HL-60/S4 treated with phorbol 12-myristate 13-acetate at 8.2 ng/mL for 4 days and 3 days (cell line): ENCODE measurements around the gene IGLL5.
"Not testable (repeated sequence)": the region's sequence is repeated elsewhere in the genome, so short reads cannot be mapped to it uniquely, and the experiment has no call there.

Source experiments
- in situ Hi-C: fragments of 300-500 bp; cut with MboI; formaldehyde crosslinking; loops from 2 replicates; pipeline ENCODE4 v1.15.0; 2022; ENCODE audit warnings: low sequenced_read_pairs

Gene IGLL5

DNA sequence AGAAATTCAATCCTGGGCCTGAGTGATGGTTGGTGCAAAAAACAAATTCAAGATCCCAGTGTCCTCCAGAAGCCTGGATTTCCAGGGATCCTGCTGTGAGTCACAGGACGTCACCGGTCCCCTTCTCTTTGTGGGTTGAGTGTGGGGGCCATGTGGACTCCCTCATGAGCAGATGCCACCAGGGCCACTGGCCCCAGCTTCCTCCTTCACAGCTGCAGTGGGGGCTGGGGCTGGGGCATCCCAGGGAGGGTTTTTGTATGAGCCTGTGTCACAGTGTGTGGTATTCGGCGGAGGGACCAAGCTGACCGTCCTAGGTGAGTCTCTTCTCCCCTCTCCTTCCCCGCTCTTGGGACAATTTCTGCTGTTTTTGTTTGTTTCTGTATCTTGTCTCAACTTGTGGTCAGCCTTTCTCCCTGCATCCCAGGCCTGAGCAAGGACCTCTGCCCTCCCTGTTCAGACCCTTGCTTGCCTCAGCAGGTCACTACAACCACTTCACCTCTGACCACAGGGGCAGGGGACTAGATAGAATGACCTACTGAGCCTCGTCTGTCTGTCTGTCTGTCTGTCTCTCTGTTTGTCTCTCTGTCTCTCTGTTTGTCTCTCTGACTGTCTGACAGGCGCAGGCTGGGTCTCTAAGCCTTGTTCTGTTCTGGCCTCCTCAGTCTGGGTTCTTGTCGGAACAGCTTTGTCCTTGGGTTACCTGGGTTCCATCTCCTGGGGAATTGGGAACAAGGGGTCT is 11.9 kb downstream of the IGLL5 start:
- in situ Hi-C loops, result not testable (repeated sequence)

DNA sequence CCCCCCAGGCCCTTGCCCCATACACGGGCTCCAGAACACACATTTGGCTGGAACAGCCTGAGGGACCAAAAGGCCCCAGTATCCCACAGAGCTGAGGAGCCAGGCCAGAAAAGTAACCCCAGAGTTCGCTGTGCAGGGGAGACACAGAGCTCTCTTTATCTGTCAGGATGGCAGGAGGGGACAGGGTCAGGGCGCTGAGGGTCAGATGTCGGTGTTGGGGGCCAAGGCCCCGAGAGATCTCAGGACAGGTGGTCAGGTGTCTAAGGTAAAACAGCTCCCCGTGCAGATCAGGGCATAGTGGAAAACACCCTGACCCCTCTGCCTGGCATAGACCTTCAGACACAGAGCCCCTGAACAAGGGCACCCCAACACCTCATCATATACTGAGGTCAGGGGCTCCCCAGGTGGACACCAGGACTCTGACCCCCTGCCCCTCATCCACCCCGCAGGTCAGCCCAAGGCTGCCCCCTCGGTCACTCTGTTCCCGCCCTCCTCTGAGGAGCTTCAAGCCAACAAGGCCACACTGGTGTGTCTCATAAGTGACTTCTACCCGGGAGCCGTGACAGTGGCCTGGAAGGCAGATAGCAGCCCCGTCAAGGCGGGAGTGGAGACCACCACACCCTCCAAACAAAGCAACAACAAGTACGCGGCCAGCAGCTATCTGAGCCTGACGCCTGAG is 13.1 kb downstream of the IGLL5 start:
- in situ Hi-C loops, result not testable (repeated sequence)

DNA sequence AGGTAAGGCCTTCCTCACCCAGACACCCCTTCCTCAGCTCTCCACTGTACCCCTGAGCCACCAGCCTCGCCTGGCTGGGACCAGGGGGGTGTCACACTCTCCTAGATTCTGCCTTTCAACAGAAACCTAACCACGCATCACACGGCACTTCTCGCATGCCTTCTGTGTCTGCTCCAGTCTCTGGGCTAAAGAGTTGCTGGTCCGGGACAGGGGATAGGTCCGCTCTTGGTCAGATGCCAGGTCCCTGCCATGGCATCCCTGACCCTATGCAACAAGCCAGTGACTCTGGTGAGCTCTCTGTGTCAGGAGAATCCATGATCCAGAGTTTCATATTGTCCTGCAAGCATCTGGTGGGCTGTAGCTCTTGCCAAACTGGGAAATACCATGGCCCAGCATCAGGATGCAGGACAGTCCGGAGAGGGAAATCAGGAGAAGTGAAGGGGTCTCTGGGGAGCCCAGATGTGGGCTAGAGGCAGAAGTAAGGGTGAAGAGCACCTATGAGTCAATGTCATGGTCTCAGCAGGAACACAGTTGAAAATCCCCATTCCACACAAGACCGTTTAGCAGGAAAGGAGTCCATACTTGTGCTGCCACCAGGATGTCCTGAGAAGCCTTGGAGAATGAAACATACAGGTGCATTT is 14.1 kb downstream of the IGLL5 start:
- in situ Hi-C loops, result no loop called here

DNA sequence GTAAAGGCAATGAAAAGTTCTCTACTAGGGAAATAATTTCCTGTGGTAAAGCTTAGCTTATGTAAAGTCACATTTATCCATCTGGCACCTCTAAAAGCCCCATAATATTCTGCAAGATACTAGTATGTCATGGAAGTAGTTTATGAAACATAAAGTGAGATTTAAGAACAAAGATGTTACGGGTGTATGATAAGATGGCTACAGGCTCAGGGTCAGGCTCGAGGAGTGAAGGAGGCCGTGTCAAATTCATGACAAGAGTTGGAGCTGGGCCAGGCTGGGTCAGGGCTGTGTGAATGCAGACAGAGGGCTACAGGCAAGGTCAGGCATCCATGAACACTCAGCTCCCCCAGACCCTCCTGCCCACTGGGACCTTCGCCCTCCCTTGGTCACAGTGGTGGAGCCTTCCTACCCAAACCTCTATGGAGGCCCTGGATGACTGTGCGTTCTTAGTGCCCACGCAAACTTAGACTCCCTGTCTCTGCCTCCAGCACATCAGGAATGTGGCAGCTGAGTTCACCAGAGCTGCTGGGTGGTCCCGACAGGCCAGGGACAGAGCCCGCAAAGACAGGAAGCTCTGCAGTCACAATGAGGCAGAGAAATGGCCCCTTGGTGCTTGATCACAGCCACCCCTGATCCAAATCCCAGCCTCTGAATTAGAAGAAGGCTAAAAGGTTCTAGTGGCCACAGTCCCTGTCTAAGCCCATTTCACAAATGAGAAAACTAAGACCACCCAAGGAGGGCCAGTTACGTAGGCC is 14.8 kb downstream of the IGLL5 start:
- in situ Hi-C loops, result no loop called here

DNA sequence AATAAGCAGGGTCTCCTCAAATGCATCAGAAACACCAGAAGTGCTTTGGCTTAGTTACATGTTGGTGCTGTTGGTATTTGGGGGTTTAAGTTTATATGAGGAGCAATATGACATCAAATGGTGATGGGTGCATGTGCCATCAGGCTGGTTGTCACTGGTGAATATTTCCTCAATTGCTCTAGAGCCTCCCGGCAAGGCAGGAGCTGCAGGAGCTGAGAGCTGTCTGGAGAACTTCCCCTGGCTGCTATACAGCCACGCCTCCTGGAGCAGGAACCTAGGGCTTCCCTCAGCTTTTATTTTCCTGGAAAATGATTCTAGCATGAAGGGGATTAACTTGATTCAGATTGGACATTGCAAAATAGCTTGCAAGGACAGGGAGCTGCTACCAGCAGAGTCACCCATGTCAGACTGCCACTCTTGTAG is 15.8 kb downstream of the IGLL5 start:
- in situ Hi-C loops, result no loop called here

DNA sequence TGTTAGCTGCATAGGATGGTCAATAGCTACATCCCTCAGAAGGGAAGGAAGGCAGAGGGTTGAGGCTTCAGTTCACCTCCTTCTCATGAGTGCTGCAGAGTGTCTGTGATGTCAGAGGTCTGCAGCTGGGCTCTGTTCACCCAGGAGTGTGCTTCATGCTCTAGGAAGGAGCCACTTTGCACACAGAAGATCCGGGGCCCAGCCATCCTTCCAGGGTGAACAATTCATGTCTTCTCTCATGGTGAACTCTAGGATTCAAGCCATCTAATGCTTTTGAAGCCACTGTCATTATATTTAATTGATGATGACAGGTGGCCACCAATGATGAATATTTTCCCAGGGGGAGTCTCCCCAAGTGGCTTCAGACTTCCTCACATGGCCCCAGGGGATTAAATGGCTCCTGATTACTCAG is 16.2 kb downstream of the IGLL5 start:
- in situ Hi-C loops, result not testable (repeated sequence)

DNA sequence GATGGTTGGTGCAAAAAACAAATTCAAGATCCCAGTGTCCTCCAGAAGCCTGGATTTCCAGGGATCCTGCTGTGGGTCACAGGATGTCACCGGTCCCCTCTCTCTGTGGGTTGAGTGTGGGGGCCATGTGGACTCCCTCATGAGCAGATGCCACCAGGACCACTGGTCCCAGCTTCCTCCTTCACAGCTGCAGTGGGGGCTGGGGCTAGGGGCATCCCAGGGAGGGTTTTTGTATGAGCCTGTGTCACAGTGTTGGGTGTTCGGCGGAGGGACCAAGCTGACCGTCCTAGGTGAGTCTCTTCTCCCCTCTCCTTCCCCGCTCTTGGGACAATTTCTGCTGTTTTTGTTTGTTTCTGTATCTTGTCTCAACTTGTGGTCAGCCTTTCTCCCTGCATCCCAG is 17.1 kb downstream of the IGLL5 start:
- in situ Hi-C loops, result not testable (repeated sequence)

DNA sequence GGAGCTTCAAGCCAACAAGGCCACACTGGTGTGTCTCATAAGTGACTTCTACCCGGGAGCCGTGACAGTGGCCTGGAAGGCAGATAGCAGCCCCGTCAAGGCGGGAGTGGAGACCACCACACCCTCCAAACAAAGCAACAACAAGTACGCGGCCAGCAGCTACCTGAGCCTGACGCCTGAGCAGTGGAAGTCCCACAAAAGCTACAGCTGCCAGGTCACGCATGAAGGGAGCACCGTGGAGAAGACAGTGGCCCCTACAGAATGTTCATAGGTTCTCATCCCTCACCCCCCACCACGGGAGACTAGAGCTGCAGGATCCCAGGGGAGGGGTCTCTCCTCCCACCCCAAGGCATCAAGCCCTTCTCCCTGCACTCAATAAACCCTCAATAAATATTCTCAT is 18.8 kb downstream of the IGLL5 start:
- in situ Hi-C loops, result not testable (repeated sequence)

DNA sequence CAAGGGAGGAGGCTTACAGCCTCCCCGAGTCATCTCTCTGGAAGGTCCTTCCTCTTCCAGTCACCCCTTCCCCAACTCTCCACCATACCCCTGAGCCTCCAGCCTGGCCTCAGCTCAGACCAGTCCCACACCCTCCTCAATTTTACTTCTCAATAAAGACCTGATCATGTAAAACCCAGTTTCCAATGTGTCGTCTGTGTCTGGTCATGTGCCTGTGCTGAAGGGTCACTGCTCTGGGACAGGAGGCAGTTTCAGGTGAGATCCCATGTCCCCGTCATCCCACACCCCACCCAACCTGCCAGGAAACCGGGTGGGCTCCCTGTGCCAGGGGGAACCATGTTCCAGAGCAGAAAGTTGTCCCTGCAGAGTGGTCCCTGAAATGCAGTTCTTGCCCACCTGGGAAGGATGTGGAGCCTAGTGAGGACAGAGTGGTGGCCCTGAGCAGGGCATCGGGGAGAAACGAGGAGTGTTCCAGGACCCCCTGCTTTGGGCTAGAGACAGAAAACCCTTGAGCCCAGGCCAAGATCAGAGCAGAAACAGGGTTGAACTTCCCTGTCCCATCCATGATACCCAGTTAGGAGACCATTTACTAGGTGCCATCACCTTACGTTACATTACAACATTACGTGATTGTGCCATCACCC is 19.4 kb downstream of the IGLL5 start:
- in situ Hi-C loops, result no loop called here

DNA sequence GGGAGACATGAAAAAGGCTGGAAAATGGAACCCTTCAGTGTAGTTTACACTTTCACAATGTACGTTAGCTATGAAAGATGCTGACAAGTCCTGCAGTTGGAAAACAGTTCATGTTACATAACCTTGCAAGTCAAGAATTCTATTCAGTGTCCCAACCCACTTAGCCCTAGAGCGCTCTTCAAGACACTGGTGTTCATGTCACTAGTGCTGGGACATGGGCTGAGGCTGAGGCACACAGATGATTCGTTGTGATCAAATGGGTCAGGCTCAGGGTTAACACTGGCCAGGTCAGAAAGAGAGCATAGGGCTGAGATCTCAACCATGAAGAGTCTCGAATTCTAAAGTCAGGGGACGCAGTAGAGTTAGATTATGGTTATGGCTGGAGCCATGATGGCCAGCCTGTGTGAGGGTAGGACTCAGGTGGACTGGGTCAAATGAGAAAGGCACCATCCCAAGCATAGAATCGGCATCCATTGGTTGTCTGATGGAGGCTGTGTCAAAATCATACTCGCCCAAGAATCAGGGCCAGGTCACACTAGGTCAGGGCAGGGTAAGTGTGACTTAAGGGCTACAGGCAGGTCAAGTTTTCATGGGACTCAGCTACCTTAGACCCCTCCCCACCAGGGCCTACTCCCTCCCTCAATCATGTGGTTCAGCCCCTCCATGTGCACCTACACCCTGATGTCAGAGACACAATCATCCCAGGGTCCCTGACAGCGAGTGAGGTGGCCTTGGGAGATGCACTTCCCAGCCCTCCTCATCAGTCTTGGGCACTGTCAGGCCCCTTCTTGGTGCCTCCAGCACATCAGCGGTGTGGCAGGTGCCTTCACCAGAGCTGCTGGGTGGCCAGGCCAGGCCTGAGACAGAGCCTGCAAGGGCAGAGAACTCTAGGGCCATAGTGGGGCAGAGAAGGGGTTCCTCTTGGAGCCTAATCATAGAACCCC is 20.2 kb downstream of the IGLL5 start:
- in situ Hi-C loops, result no loop called here

DNA sequence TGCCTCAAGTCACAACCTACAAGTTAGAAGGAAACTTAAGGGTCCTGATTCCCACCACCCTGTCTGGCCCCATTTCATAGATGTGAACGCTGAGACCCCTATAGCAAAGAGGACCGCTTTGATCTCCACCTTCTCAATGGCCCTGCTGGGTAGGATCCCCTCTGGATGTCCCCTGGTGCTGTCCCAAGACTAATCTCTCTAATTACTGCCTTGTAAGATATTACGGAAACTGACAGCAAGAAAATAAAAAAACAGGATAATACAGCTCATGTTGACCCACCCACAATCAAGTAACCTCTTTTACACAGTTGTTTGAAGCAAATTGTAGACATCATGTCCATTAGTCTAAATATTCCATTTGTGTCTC is 20.9 kb downstream of the IGLL5 start:
- in situ Hi-C loops, result no loop called here

DNA sequence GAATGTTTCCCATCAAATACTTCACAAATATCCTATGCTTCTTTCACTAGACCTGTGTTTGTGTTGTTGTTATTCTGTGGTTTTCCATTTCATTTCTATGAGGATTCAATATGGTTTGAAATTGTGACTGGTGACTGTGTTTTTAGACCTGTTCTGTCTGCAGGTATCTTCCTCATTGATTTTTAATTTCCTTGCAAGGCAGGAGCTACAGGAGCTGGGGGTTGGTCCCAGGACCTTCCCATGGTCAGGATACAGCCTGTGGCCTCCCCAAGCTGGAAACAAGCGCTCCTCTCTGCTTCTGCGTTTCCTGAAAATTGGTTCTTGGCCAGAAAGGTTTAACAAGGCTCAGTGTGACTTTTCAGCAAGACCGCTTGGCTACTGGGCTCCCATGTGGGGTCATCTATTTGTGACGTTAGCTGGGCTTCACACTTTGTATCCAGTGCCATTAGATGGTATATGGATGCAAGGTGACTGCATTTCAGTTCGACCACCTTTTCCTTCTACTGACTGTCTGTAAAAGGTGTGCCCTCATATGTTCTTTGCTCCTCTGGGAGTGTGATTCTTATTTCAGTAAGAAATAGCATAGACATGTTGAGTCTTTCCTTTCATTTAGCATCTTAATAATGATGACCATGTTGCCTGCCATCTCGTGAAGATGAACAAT is 21.5 kb downstream of the IGLL5 start:
- in situ Hi-C loops, result no loop called here

DNA sequence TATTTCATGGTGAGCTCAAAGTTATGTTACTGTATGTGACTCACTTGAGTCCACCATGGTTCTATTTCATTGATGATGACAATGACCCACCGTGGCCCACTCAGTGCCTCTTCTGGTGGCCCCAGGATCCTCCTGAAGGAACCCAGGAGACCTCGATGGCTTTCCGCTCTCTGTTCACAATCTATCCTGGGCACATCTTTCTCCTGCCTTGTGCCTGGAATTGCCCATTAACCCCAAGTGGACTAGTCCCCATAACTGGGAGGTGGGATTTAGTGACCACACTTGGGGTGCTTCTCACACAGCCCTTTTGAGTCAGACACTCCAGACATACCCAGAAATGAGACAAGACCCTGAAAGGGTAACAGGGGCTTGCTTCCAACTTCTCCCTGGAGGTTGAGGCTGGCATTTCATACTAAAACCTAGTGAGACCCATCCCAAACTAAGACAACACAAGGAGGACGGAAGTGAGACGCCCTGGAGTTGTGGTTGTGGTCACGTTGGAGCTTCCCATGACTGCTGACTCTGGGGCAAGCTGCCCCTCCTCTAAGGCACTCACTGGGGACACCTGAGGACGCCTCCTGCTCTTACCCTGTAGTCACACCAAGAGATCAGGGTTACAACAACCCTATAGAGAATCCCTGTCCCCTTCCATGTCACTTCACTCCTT is 22.1 kb downstream of the IGLL5 start:
- in situ Hi-C loops, result no loop called here

DNA sequence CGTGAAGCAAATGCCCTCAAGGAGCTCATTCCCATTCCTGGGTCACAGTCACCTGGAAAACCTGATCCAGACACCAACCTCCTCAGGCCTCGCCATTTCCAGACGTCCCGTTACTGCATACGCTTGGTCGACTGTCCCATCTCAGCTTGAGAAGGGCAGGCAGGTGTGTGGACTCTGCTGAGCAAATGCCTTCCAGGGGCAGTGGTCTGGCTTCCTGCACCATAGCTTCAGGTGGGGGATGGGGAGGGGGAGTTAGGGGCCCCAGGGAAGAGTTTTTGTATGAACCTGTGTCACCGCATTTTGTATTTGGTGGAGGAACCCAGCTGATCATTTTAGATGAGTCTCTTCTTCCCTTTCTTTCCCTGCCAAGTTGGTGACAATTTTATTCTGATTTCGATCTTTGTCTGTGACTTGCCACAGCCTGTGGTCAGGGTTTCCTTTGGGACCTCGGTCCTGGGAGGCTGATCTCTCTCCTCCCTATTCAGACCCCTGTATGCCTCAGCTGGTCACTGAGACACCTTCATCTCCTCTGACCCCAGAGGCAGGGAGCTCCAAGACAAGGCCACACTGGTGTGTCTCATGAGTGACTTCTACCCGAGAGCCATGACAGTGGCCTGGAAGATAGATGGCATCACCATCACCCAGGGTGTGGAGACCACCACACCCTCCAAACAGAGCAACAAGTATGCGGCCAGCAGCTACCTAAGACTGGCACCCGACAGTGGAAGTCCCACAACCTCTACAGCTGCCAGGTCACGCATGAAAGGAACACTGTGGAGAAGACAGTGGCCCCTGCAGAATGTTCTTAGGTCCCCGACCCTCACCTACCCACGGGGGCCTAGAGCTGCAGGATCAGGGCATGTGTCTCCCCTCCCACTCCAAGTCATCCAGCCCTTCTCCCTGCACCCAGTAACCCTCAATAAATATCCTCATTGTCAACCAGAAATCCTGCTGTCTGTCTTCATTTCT is 22.9 kb downstream of the IGLL5 start:
- in situ Hi-C loops, result no loop called here

DNA sequence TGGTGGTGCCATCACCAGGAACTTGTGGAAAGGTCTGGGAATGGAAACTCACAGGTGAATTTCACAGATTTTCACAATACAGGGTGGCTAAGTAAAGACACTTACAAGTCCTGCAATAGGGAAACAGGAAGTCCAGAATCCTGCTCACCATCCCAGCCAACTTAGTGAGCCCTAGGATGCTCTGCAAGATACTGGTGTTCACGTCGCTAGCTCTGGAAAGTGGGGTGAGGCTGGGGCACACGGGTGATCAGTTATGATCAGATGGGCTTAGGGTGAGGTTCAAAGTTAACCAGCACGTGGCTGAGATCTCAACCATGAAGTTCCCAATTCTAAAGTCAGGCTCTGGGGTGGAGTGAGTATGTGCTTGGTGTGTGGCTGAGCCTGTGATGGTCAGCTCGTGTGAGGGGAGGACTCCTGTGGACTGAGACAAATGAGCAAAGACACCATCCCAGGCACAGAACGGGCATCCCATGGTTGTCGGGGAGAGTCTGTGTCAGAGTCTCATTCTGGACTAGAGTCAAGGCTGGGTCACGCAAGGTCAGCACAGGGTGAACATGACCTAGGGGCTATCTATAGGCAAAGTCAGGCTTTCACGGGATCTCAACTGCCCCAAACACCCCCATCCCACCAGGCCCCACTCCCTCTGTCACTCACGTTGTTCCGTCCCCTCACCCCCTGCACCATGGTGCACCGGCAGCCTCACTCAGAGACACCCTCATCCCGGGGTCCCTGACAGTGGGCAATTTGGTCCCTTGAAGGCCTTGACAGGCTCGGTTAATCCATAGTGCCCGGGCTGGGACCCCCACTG is 23.9 kb downstream of the IGLL5 start:
- in situ Hi-C loops, result no loop called here

DNA sequence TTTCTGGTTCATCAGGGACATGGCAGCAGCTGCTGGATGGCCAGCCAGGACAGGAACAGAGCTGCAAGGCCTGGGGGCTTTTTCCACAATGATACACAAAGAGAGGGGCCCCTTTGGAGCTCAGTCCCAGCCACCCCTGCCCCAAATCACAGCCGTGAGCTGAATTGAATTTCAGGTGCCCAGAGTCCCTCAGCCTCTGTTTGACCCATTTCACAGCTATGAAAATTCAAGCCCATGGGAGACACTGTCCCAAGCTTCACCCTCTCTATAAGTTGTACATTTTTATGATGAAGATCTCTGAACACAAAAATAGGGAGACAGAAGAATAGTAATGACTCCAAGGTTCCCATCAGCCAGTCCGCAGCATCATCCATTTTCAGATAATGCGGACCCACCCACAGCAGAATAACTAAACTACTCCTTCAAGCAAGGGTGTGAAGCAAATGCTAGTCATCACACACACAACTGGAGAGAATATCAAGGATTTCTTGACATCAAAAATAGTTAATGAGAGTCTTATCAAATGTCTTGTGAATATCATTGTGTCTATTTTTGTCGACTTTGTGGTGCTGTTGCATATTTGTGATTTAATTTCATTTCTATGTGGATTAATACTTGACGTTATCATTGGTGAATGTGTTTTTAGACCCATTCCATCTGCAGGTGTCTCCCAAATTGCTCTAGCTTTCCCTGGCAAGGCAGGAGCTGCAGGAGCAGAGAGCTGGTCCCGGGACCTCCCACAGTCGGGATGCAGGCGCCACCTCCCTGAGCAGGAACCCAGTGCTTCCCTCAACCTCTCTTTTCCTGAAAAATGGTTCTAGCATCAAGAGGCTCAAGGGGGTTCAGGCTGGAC is 24.7 kb downstream of the IGLL5 start:
- in situ Hi-C loops, result no loop called here
